HTR-8/SVneo (cell line): ENCODE measurements around the gene ACVRL1.

Experiments
- DNase-seq: peaks from one replicate; pipeline ENCODE4 v3.0.0; 2011; ENCODE audit warnings: low spot score, mixed read lengths; ENCODE audit not compliant: insufficient read length
- FAIRE-seq: peaks from 2 replicates; lab custom pipeline; 2011; peaks lifted over from hg19 to GRCh38; lab: Jason Lieb, UNC

The ACVRL1 gene

GRCh38 chr12:51913071-51914033, 6.0 kb downstream of the ACVRL1 start:
- FAIRE-seq (no peak), DNase-seq (no peak)

- DNase-seq (no peak), FAIRE-seq (no peak)
Observed at GRCh38 chr12:51914034-51914923, 7.0 kb downstream of the ACVRL1 start.

GRCh38 chr12:51915003-51915625, 7.8 kb downstream of the ACVRL1 start:
- no peak for DNase-seq
- FAIRE-seq, result no peak

- DNase-seq (no peak), FAIRE-seq (no peak)
Observed at GRCh38 chr12:51915951-51916350, 8.6 kb downstream of the ACVRL1 start.

- DNase-seq (no peak), FAIRE-seq (no peak)
Observed at GRCh38 chr12:51917041-51917590, 9.8 kb downstream of the ACVRL1 start.

- no peak for DNase-seq
Observed at GRCh38 chr12:51917746-51918453, 10.6 kb downstream of the ACVRL1 start.

GRCh38 chr12:51920046-51920445, 12.7 kb downstream of the ACVRL1 start:
- DNase-seq (no peak), FAIRE-seq (no peak)

More at GRCh38 chr12:51917746-51918453, 10.6 kb downstream of the ACVRL1 start:
- no peak for FAIRE-seq

- DNase-seq, result no peak
- FAIRE-seq, result no peak
Observed at GRCh38 chr12:51921017-51921725, 13.9 kb downstream of the ACVRL1 start.

GRCh38 chr12:51922146-51922545, 14.8 kb downstream of the ACVRL1 start:
- FAIRE-seq, result no peak
- no peak for DNase-seq

GRCh38 chr12:51922762-51923505, 15.6 kb downstream of the ACVRL1 start:
- no peak for DNase-seq
- no peak for FAIRE-seq

- FAIRE-seq, result no peak
- no peak for DNase-seq
Observed at GRCh38 chr12:51923506-51924365, 16.4 kb downstream of the ACVRL1 start.

- DNase-seq (no peak), FAIRE-seq (no peak)
Observed at GRCh38 chr12:51924551-51925319, 17.4 kb downstream of the ACVRL1 start.

GRCh38 chr12:51925346-51926063, 18.2 kb downstream of the ACVRL1 start:
- FAIRE-seq, result no peak
- no peak for DNase-seq

GRCh38 chr12:51926064-51926632, 18.8 kb downstream of the ACVRL1 start:
- FAIRE-seq, result no peak
- DNase-seq, result no peak

GRCh38 chr12:51926718-51927117, 19.4 kb downstream of the ACVRL1 start:
- FAIRE-seq (no peak), DNase-seq (no peak)
